ENCODE data around the gene GFRA3. TPM values are rescaled to one million over a fixed set of nuclear protein-coding genes. Genes with fewer than 3 reads are reported as not detected.

Gene GFRA3
- total RNA-seq, 1 donor from 2014 or later = 0.12 TPM

- TF ChIP-seq CTCF (IDR thresholded peaks at IDR 0.05) = no peak
- DNase-seq (ENCODE audit: low spot score) = no peak
- Mint-ChIP-seq H3K27ac (ENCODE audit: unreplicated experiment) (peak overlapping the region; percentile 17), H3K4me1 (ENCODE audit: low read depth) (no peaks in the 10 kb centered on the region), H3K27me3 (ENCODE audit: low read depth) (no peaks in the 10 kb centered on the region), H3K4me3 (ENCODE audit: unreplicated experiment) (no peak overlapping the region), H3K36me3 (ENCODE audit: low read depth) (peaks cover 6% of the 10 kb centered on the region), H3K9me3 (ENCODE audit: low read depth) (peaks cover 9% of the 10 kb centered on the region)
These were observed 29.0 kb upstream of the GFRA3 start for GRCh38 chr5:138303372-138303771.

DNA sequence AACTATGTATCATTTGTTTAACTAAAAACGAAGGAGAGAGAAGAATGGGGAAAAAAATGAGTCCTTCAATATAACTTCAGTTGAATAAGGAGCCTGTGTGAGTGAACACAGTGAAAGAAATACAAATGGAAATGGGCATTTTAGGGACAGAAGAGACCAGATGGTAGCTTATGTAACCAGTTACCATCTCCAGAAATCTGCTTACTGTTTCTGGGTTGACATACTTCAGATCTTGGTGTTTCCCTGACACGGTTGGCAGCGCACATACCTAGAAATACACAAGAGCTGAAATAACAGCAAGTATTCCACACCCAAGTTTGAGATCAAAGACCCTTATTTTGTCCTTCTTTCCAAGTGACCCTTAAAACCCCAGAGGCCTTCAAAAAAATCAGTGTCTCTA is 14.9 kb upstream of the GFRA3 start:
- Mint-ChIP-seq H3K27ac (ENCODE audit: unreplicated experiment) (no peak overlapping the region), H3K4me1 (ENCODE audit: low read depth) (no peaks in the 10 kb centered on the region), H3K27me3 (ENCODE audit: low read depth) (no peaks in the 10 kb centered on the region), H3K9me3 (ENCODE audit: low read depth) (no peaks in the 10 kb centered on the region), H3K4me3 (ENCODE audit: unreplicated experiment) (no peak overlapping the region), H3K36me3 (ENCODE audit: low read depth) (no peaks in the 10 kb centered on the region)
- no peak for TF ChIP-seq CTCF (IDR thresholded peaks at IDR 0.05)
- no peak for DNase-seq (ENCODE audit: low spot score)

DNA sequence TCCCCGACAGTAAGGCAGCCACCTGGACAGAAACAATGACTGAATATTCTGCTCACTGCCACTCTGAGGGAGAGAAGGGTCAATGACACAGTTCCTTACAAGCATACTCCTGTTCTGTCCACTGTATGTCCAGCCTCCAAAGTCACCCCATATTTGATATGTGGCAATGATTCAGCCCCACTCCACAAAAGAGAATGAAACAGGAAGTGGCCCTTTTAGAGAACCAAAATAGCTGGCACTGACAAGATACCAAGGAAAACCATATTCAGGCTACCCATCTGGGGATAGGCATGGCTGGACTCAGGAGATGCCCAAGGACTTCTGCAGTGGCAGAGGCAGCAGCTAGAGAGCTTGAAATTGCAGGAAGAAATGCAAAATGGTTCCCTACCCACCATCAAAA is 12.8 kb upstream of the GFRA3 start:
- H3K4me3 Mint-ChIP-seq (ENCODE audit: unreplicated experiment) = no peak overlapping the region
- no peak for DNase-seq (ENCODE audit: low spot score)
- H3K9me3 Mint-ChIP-seq (ENCODE audit: low read depth) = no peaks in the 10 kb centered on the region
- H3K4me1 Mint-ChIP-seq (ENCODE audit: low read depth) = no peaks in the 10 kb centered on the region
- no peaks in the 10 kb centered on the region for H3K27me3 Mint-ChIP-seq (ENCODE audit: low read depth)
- no peak overlapping the region for H3K27ac Mint-ChIP-seq (ENCODE audit: unreplicated experiment)
- TF ChIP-seq CTCF (IDR thresholded peaks at IDR 0.05) = no peak
- no peaks in the 10 kb centered on the region for H3K36me3 Mint-ChIP-seq (ENCODE audit: low read depth)

GRCh38 chr5:138282920-138283742 is 8.7 kb upstream of the GFRA3 start:
- Mint-ChIP-seq H3K27me3 (ENCODE audit: low read depth) (no peaks in the 10 kb centered on the region), H3K9me3 (ENCODE audit: low read depth) (no peaks in the 10 kb centered on the region), H3K36me3 (ENCODE audit: low read depth) (no peaks in the 10 kb centered on the region), H3K4me3 (ENCODE audit: unreplicated experiment) (no peak overlapping the region), H3K27ac (ENCODE audit: unreplicated experiment) (no peak overlapping the region), H3K4me1 (ENCODE audit: low read depth) (no peaks in the 10 kb centered on the region)
- TF ChIP-seq CTCF (IDR thresholded peaks at IDR 0.05) = peak; percentile 81
- no peak for DNase-seq (ENCODE audit: low spot score)

DNA sequence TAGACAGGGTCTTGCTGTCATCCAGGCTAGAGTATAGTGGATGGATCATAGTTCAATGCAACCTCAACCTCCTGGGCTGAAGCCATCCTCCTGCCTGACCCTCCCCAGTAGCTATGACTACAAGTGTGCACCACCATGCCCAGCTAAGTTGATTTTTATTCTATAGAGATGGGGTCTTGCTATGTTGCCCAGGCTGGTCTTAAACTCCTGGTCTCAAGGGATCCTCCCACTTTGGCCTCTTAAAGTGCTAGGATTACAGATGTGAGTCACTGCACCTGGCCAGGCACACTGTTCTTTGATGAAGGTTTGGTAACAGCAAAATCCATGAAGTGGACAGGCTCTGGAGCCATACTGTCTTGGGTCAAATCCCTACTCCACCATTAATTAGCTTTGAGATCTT is 6.5 kb upstream of the GFRA3 start:
- H3K9me3 Mint-ChIP-seq (ENCODE audit: low read depth) = no peaks in the 10 kb centered on the region
- H3K36me3 Mint-ChIP-seq (ENCODE audit: low read depth) = no peaks in the 10 kb centered on the region
- no peak for TF ChIP-seq CTCF (IDR thresholded peaks at IDR 0.05)
- H3K27ac Mint-ChIP-seq (ENCODE audit: unreplicated experiment) = no peak overlapping the region
- no peaks in the 10 kb centered on the region for H3K27me3 Mint-ChIP-seq (ENCODE audit: low read depth)
- H3K4me1 Mint-ChIP-seq (ENCODE audit: low read depth) = no peaks in the 10 kb centered on the region
- H3K4me3 Mint-ChIP-seq (ENCODE audit: unreplicated experiment) = no peak overlapping the region
- no peak for DNase-seq (ENCODE audit: low spot score)
